ENCODE measurements around the gene DISC1.
"Not testable (repeated sequence)": the region's sequence is repeated elsewhere in the genome, so short reads cannot be mapped to it uniquely, and the experiment has no call there.

DNA sequence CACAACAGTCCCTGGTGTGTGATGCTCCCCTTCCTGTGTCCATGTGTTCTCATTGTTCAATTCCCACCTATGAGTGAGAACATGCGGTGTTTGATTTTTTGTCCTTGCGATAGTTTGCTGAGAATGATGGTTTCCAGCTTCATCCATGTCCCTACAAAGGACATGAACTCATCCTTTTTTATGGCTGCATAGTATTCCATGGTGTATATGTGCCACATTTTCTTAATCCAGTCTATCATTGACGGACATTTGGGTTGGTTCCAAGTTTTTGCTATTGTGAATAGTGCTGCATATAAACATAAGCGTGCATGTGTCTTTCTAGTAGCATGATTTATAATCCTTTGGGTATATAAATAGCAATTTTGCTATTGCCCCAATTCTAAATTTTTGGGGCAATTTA, 19.6 kb downstream of the DISC1 start:
- TF ChIP-seq, protein P1, sequence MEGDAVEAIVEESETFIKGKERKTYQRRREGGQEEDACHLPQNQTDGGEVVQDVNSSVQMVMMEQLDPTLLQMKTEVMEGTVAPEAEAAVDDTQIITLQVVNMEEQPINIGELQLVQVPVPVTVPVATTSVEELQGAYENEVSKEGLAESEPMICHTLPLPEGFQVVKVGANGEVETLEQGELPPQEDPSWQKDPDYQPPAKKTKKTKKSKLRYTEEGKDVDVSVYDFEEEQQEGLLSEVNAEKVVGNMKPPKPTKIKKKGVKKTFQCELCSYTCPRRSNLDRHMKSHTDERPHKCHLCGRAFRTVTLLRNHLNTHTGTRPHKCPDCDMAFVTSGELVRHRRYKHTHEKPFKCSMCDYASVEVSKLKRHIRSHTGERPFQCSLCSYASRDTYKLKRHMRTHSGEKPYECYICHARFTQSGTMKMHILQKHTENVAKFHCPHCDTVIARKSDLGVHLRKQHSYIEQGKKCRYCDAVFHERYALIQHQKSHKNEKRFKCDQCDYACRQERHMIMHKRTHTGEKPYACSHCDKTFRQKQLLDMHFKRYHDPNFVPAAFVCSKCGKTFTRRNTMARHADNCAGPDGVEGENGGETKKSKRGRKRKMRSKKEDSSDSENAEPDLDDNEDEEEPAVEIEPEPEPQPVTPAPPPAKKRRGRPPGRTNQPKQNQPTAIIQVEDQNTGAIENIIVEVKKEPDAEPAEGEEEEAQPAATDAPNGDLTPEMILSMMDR (conservative IDR thresholded peaks at IDR 0.05 in 1 of 2, IDR thresholded peaks at IDR 0.05 in 1 of 2; ENCODE audit: low read depth in 1 of 2, low read length in 2 of 2): not testable (repeated sequence)
- not testable (repeated sequence) for TF ChIP-seq EZH2 (IDR thresholded peaks at IDR 0.05; ENCODE audit: low read length, missing control alignments)

Measured in fibroblast of lung (primary cell).